ENCODE data around the gene MEPCE.
"Not testable (repeated sequence)": the region's sequence is repeated elsewhere in the genome, so short reads cannot be mapped to it uniquely, and the experiment has no call there.

Gene MEPCE, protein sequence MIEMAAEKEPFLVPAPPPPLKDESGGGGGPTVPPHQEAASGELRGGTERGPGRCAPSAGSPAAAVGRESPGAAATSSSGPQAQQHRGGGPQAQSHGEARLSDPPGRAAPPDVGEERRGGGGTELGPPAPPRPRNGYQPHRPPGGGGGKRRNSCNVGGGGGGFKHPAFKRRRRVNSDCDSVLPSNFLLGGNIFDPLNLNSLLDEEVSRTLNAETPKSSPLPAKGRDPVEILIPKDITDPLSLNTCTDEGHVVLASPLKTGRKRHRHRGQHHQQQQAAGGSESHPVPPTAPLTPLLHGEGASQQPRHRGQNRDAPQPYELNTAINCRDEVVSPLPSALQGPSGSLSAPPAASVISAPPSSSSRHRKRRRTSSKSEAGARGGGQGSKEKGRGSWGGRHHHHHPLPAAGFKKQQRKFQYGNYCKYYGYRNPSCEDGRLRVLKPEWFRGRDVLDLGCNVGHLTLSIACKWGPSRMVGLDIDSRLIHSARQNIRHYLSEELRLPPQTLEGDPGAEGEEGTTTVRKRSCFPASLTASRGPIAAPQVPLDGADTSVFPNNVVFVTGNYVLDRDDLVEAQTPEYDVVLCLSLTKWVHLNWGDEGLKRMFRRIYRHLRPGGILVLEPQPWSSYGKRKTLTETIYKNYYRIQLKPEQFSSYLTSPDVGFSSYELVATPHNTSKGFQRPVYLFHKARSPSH

DNA sequence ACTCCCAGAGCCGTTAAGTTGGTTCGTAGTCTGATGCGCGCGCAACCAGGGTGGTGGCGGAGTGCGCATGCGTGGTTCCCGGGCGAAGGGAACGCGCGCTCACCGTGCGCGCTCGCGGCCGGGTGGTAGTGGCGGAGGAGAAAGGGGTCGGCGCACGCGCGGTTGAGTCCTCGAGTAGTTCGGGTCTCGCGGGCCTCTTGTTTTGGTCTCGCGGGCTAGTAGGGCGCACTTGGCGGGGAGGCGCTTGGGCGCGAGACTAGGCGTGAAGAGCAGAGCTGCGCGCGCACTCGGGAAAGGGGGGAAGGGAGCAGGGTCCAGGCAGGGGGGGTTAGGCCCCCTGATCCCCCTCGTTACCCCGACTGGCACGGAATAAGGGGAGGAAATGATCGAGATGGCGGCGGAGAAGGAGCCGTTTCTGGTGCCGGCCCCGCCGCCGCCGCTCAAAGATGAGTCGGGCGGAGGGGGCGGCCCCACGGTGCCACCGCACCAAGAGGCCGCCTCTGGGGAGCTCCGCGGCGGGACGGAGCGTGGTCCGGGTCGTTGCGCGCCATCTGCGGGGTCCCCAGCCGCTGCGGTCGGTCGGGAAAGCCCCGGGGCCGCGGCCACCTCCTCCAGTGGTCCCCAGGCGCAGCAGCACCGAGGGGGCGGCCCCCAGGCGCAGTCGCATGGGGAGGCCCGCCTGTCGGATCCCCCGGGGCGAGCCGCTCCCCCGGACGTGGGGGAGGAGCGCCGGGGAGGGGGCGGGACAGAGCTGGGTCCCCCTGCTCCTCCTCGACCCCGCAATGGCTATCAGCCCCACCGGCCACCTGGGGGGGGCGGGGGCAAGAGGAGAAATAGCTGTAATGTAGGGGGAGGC, at the start of gene MEPCE:
Gene MEPCE, plus strand, starts transcription at position 195 of the 856 bp plus-strand sequence. Its CDS starts 188 bp downstream, at position 383.
- peak; percentile 99 for DNase-seq (ENCODE audit: low spot score)

DNA sequence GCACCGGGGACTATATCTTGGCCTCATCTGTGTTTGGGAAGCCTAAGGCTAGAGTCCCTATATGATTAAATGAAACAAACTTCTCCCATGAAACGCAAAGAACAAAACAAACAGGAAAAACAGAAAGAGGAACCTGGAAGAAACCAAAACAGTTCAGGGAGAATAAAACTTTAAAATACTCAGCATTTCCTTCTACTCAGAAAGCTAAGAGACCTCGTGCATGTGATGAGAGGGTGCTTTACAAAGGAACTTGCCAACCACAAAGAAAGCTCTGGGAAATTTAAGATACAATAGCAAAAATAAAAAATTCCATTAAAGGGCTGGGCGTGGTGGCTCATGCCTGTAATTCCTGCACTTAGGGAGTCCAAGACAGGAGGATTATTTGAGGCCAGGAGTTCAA, 49.4 kb upstream of the MEPCE start:
- DNase-seq (ENCODE audit: low spot score) = no peak

DNA sequence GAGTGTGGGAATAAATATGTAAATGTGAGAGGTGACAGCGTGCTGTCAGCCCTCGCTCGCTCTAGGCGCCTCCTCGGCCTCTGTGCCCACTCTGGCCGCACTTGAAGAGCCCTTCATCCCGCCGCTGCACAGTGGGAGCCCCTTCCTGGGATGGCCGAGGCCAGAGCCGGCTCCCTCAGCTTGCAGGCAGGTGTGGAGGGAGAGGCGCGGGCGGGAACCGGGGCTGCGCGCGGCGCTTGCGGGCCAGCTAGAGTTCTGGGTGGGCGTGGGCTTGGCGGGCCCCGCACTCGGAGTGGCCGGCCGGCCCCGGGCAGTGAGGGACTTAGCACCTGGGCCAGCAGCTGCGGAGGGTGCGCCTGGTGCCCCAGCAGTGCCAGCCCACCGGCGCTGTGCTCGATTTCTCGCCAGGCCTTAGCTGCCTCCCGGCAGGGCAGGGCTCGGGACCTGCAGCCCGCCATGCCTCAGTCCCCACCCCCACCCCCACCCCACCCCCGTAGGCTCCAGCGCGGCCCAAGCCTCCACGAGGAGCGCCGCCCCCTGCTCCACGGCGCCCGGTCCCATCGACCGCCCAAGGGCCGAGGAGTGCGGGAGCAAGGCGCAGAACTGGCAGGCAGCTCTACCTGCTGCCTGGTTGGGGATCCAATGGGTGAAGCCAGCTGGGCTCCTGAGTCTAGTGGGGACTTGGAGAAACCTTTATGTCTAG, 47.9 kb upstream of the MEPCE start:
- DNase-seq (ENCODE audit: low spot score) = not testable (repeated sequence)

DNA sequence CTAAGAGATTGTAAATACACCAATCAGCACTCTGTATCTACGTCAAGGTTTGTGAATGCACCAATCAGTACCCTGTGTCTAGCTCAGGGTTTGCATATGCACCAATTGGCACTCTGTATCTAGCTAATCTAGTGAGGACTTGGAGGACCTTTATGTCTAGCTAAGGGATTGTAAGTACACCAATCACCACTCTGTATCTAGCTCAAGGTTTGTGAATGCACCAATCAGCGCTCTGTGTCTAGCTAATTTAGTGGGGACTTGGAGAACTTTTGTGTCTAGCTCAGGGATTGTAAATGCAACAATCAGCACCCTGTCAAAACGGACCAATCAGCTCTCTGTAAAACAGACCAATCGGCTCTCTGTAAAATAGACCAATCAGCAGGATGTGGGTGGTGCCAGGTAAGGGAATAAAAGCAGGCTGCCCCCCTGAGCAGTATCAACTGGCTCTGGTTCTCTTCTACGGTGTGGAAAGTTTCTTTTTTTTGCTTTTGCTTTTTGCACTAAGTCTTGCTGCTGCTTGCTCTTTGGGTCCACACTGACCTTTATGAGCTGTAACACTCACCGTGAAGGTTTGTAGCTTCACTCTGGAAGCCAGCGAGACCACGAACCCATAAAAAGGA, 47.3 kb upstream of the MEPCE start:
- not testable (repeated sequence) for DNase-seq (ENCODE audit: low spot score)

DNA sequence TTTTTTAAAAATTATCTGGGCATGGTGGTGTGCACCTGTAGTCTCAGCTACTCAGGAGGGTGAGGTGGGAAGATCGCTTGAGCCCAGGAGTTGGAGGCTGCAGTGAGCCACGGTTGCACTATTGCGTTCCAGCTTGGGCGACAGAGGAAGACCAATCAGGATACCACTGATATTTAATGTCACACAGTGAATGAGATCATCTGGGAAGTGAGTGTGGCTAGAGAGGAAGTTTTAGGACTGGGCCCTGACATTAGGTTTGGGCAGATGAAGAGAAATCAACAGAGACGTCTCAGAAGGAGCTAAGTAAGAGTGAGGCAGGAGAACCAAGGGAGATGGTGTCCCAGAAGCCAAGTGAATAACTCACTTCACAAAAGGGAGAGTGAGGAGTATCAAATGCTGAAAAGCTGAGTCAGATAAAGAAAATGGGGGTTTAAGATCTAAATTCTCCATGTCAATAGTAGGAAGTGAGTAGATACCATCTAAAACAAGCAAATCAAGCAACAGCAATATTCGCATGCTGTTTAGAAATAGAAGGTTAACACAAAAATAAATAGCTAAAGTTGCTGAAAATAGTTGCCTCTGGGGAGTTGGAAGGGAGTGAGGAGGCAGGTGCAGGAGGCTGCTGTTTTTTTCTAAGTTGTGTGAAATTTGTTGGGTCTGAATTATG, 44.9 kb upstream of the MEPCE start:
- DNase-seq (ENCODE audit: low spot score) = no peak

DNA sequence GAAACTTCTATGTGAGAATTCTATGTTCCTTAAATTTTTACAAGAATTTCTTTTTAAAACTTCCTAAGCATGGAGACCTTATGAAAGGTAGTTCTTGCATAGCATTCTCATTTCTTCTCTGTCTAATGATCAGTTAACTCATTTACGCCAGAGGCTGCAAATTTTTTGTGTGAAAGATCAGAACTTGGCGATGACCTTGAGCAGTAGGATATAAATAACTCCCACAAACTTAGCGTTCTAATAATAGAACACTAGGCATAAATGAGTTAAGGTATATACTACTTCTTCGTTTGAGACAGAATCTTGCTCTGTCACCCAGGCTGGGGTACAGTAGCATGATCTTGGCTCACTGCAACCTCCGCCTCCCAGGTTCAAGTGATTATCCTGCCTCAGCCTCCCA, 42.7 kb upstream of the MEPCE start:
- no peak for DNase-seq (ENCODE audit: low spot score)

DNA sequence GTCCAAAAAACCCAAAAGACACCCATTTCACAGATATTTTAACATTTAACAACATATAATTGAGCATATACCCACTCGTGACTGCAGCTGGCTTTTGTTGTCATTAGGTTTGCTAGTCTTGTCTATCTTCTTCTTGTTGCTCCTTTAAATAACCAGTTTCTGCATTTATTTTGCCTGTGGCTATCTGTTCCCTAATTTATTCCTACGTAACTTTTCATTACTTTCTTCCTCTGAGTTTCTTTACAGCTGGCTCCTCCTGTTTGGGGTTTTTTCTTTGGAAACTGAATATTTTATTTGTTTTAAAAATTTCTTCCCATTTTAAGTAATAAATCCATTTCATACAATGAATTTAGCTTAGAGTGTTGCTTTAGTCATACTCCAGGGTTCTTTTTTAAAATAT, 41.9 kb upstream of the MEPCE start:
- no peak for DNase-seq (ENCODE audit: low spot score)

DNA sequence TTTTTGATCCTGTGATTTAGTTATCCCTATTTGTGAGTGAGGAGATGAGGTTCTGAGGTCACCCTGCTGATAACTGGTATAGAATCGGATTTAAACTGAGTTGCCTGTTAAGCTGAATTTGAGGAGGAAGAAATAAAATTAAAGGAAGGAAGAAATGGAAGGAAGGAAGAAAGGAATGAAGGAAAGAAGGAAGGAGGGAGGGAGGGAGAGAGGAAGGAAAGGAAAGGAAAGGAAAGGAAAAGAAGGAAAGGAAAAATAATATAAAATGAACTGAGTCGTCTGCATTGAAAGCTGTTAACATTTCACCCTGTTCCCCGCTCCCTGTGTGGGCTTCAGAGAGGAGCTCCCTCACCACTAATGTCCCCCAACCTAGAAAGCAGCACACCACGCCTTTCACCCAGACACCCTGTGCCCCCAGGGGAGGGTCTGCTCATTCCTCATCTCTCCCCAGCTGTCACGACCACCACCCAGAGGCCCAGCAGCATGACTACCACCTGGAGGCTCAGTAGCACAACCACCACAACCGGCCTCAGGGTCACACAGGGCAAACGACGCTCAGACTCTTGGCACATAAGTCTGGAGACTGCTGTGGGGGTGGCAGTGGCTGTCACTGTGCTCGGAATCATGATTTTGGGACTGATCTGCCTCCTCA, 40.1 kb upstream of the MEPCE start:
- no peak for DNase-seq (ENCODE audit: low spot score)

DNA sequence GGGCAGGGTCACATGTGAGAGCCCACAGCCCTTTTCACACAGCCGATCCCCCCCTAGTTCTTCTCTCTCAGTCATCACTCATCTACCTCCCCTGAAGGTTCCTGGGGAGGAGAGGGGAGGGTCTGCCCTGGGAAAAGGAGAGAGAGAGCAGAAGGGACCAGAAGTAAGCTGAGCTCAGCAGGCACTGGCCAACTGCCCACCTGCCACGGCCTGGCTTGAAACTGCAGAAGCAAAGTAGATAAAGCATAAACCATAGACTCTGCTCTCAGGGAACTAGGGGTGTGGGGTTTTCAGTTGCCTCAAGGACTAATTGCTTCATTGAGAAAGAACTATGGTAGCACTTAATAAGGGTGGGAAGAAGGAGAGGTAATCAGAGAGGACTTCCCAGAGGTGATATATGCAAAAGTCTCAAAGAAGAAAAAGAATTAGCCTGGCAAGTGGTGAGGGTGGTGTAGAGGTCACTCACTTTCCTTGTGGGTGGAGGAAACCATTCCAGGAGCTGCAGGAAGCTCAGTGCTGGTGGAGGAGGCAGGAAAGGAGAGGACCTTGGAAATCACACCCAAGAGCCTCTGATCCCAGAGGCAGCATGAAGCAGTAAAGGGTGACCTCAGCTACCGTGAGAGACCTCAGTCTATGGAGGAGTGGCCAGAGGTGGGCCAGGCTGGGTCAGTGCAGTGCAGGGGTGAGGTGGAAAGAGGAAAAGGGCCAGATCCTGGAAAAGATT, 39.2 kb upstream of the MEPCE start:
- no peak for DNase-seq (ENCODE audit: low spot score)

DNA sequence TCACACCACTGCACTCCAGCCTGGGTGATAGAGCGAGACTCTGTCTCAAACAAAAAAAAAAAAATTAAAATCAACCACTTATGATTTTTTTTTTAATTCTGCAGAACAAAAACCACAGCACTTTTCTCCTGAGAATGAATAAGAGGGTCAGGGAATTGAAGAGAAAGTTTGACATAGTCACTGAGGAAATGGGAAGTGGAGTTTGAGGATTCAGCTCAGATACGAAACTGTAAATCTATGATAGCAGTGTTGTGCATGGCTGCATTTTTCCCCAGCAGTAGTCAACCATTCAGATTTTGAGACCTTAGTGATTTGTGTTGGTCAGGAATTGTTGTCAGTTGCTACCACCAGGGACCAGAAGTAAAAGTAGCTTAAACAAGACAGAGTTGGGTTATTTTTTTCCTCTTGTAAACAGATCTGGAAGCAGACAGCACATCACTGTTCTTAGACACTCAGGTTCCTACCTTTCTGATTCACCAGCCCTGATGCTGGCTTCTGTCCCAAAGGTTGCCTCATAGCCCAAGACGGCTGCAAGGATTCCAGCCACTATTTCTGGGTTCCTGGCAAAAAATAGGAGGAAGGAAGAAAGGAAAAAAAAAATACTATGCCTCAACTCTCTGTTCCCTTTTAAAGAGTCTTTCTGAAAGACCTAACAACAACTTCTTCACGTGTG, 36.3 kb upstream of the MEPCE start:
- no peak for DNase-seq (ENCODE audit: low spot score)

DNA sequence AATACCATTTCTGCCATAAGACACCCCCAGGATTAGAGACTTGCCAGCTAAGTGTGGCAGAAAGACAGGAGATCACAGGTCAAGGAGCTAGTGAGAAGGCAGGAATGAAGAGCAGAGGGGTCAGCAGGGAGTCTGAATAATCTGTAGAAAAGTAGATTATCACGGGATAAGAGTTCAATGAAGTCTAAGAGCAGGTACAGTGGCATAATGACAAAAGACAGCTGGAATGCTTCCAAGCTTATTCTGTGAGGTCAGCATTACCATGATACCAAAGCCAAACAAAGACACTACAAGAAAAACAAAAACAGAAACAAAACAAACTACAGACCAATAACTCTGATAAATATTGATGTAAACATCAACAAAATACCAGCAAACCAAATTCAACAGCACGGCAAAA, 35.6 kb upstream of the MEPCE start:
- DNase-seq (ENCODE audit: low spot score) = no peak

DNA sequence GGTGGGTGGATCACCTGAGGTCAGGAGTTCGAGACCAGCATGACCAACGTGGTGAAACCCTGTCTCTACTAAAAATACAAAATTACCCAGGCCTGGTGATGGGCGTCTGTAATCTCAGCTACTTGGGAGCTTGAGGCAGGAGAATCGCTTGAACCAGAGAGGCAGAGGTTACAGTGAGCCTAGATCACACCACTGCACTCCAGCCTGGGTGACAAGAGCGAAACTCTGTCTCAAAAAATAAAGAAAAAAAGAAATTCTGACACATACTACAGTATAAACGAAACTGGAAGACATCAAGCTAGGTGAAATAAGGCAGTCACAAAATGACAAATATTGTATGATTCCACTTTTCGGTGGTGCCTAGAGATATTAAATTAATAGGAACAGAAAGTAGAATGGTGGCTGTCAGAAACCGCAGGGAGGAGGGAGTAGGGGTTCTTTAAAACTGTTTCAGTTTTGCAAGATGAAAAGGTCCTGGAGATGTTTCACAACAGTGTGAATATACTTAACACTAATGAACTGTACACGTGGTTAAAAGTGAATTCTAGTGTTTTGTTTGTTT, 33.1 kb upstream of the MEPCE start:
- no peak for DNase-seq (ENCODE audit: low spot score)

DNA sequence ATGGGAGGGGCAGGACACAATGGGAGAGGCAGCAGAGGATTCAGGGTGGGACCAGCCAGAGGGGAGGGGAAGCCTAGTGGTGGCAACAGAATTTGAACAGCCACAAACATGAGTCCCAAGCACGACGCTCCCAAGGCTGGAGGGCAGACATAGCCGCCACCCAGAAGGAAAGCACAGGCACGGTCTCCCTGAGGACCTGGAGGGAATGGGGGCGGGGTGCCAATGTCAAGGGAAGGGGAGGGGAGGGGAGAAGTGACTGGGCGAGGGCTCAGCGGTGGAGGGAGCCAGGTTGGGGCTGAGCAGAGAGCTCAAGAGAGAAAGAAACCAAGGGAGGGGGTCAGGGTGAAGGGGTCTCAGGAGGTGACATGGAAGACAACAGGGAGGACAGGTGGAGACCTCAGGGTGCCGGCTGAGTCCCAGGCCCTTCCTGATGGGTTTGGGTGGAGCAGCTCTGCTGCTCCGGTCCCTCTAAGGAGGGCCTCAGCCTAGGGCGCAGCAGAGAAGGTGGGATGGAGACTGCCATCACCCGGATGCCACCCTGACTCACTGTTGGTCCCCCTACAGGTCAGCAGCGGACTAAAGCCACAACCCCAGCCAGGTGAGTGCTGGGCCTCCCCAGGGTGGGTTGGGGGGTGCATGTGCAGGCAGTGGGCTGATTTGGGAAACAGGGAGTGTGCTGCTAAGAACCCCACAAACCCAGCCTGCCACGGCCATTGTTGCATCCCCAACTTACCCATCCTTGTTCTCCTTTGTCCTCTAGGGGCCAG, 32.1 kb upstream of the MEPCE start:
- DNase-seq (ENCODE audit: low spot score) = no peak

DNA sequence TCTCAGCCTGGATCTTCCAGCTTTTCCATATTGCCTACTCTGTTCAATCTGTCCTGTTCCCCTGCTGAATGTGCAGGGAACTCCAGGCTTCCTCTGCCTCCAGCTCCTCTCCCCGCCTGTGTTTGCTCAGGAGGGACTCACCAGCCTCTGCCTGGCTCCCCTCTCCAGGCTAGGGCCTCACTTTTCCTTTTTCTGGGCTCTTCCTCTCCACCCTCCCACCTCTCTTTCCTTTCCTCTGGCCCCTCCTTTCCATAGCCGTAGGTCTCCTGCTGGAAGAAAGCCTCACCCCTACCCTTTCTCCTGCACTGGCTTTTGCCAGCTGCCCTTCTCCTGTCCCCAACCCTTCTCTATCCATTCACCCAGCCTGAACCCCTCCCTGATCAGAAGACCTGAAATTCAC, 31.4 kb upstream of the MEPCE start:
- DNase-seq (ENCODE audit: low spot score) = no peak

DNA sequence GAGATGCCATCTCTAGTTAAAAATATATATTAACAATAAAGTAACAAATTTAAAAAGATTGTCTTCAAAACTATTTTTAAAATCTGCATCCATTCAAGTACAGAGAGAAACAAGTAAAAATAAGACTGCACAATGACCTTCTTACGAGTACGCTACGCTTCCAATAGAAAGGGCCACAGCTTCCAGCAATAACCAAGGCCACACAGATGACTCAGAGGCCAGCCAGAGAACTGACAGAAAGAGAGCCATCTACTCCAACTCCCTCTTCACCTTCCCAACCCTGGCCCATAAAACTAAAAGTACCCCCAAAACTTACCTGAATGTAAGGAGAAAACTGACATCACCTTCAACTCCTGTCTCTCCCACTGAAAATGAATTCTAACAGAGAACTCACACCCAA, 29.6 kb upstream of the MEPCE start:
- no peak for DNase-seq (ENCODE audit: low spot score)

DNA sequence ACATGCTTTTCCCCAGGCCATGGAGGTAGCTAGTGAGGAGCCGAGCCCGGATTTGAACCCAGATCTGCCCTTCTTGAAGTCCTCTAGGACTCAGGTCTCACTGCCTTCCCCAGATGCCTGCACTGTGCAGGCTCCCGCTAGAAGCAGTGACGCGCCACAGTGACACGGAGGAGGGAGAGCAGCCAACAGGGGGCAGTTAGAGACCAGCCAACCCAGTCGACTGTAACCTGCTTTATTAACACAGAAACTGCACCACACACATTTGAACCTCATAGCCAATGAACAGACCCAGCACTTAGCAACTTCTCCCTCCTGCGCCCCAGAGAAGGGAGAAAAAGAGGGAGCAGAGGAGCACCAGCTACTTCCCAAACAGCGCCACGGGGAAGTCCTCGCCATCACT, 29.0 kb upstream of the MEPCE start:
- DNase-seq (ENCODE audit: low spot score) = no peak

DNA sequence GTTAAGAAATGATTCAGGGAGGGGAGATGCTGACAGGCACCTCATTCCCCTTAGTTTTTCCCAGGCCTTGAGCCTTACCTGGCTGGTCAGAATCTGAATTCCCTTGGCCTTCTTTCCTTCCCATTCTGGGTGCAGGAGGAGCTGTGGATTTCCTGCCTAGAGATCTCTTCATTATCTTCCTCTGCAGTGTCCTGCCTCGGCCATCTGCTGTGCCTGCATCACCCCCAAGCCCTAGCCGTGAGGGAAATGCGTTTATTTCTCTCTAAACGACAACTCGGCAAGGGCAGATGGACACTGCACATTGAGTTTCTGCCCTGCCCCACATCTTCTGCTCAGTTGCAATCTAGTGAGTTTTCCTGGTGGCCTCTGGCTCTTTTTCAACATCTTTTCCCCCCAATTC, 27.8 kb upstream of the MEPCE start:
- DNase-seq (ENCODE audit: low spot score) = no peak

DNA sequence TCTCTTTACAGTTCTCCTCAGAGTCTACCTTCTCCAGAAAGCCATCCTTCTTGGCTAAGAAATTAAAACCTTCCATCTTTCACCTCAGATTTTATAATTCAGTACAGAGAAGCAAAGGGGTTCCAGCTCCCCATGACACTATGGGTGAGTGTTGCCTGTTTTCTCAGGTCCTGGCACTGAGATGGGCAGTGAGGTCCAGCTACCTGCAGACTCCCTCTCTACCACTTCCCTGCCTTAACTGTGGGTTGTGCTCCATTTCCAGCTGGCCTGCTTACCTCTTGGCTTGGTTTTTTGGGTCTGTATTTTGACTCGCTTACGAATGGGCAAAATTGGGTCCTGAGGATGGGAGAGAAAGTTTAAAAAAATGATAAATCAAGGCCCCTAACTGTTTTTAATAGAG, 27.4 kb upstream of the MEPCE start:
- DNase-seq (ENCODE audit: low spot score) = no peak

Data from AG20443 (cell line).